Measurements from ENCODE around the gene ZAP70.

ZAP70 gene

GRCh38 chr2:97742381-97742847 lies 29.0 kb downstream of the ZAP70 start:
- Histone ChIP-seq H3K36me3 (ENCODE audit: insufficient read depth, low read length) (no peaks in the 10 kb centered on the region), H3K27ac (ENCODE audit: low read depth, low read length) (no peak overlapping the region), H3K4me3 (ENCODE audit: low read depth, low read length) (no peak overlapping the region)

GRCh38 chr2:97743913-97744312 lies 30.5 kb downstream of the ZAP70 start:
- no peak overlapping the region for H3K4me3 ChIP-seq (ENCODE audit: low read depth, low read length)
- H3K79me2 ChIP-seq (ENCODE audit: control insufficient read depth, insufficient read depth, low read length, unreplicated experiment): no peaks in the 10 kb centered on the region
- no peak overlapping the region for H2AFZ ChIP-seq (ENCODE audit: low read length, unreplicated experiment)
- no peaks in the 10 kb centered on the region for H3K27me3 ChIP-seq (ENCODE audit: insufficient read depth, low read length)
- no peaks in the 10 kb centered on the region for H3K36me3 ChIP-seq (ENCODE audit: insufficient read depth, low read length)
- H3K27ac ChIP-seq (ENCODE audit: low read depth, low read length): no peak overlapping the region
- H3K4me1 ChIP-seq (ENCODE audit: control insufficient read depth, insufficient read depth, low read length, unreplicated experiment): peaks cover 15% of the 10 kb centered on the region

More at GRCh38 chr2:97742381-97742847, 29.0 kb downstream of the ZAP70 start:
- Histone ChIP-seq H3K79me2 (ENCODE audit: control insufficient read depth, insufficient read depth, low read length, unreplicated experiment) (no peaks in the 10 kb centered on the region), H3K4me1 (ENCODE audit: control insufficient read depth, insufficient read depth, low read length, unreplicated experiment) (peaks cover 15% of the 10 kb centered on the region), H3K27me3 (ENCODE audit: insufficient read depth, low read length) (no peaks in the 10 kb centered on the region), H2AFZ (ENCODE audit: low read length, unreplicated experiment) (no peak overlapping the region)

- Histone ChIP-seq H3K27ac (ENCODE audit: low read depth, low read length) (no peak overlapping the region), H3K27me3 (ENCODE audit: insufficient read depth, low read length) (no peaks in the 10 kb centered on the region), H3K36me3 (ENCODE audit: insufficient read depth, low read length) (no peaks in the 10 kb centered on the region), H3K79me2 (ENCODE audit: control insufficient read depth, insufficient read depth, low read length, unreplicated experiment) (no peaks in the 10 kb centered on the region), H3K4me1 (ENCODE audit: control insufficient read depth, insufficient read depth, low read length, unreplicated experiment) (peaks cover 15% of the 10 kb centered on the region), H3K4me3 (ENCODE audit: low read depth, low read length) (no peak overlapping the region), H2AFZ (ENCODE audit: low read length, unreplicated experiment) (no peak overlapping the region)
Measured at GRCh38 chr2:97745474-97746174, 32.2 kb downstream of the ZAP70 start.

- Histone ChIP-seq H2AFZ (ENCODE audit: low read length, unreplicated experiment) (no peak overlapping the region), H3K27me3 (ENCODE audit: insufficient read depth, low read length) (no peaks in the 10 kb centered on the region), H3K4me1 (ENCODE audit: control insufficient read depth, insufficient read depth, low read length, unreplicated experiment) (peaks cover 14% of the 10 kb centered on the region)
Measured at GRCh38 chr2:97747285-97747684, 33.9 kb downstream of the ZAP70 start.

GRCh38 chr2:97747716-97748115 lies 34.3 kb downstream of the ZAP70 start:
- Histone ChIP-seq H3K4me1 (ENCODE audit: control insufficient read depth, insufficient read depth, low read length, unreplicated experiment) (peaks cover 14% of the 10 kb centered on the region), H2AFZ (ENCODE audit: low read length, unreplicated experiment) (no peak overlapping the region), H3K4me3 (ENCODE audit: low read depth, low read length) (no peak overlapping the region), H3K27ac (ENCODE audit: low read depth, low read length) (no peak overlapping the region), H3K79me2 (ENCODE audit: control insufficient read depth, insufficient read depth, low read length, unreplicated experiment) (no peaks in the 10 kb centered on the region), H3K36me3 (ENCODE audit: insufficient read depth, low read length) (no peaks in the 10 kb centered on the region), H3K27me3 (ENCODE audit: insufficient read depth, low read length) (no peaks in the 10 kb centered on the region)

More at GRCh38 chr2:97747285-97747684, 33.9 kb downstream of the ZAP70 start:
- H3K4me3 ChIP-seq (ENCODE audit: low read depth, low read length): no peak overlapping the region
- no peaks in the 10 kb centered on the region for H3K36me3 ChIP-seq (ENCODE audit: insufficient read depth, low read length)
- H3K27ac ChIP-seq (ENCODE audit: low read depth, low read length): no peak overlapping the region
- no peaks in the 10 kb centered on the region for H3K79me2 ChIP-seq (ENCODE audit: control insufficient read depth, insufficient read depth, low read length, unreplicated experiment)

- no peaks in the 10 kb centered on the region for H3K79me2 ChIP-seq (ENCODE audit: control insufficient read depth, insufficient read depth, low read length, unreplicated experiment)
- H3K36me3 ChIP-seq (ENCODE audit: insufficient read depth, low read length): no peaks in the 10 kb centered on the region
- no peak overlapping the region for H3K27ac ChIP-seq (ENCODE audit: low read depth, low read length)
- H3K4me1 ChIP-seq (ENCODE audit: control insufficient read depth, insufficient read depth, low read length, unreplicated experiment): peaks cover 18% of the 10 kb centered on the region
- no peak overlapping the region for H2AFZ ChIP-seq (ENCODE audit: low read length, unreplicated experiment)
- no peak overlapping the region for H3K4me3 ChIP-seq (ENCODE audit: low read depth, low read length)
- H3K27me3 ChIP-seq (ENCODE audit: insufficient read depth, low read length): no peaks in the 10 kb centered on the region
Measured at GRCh38 chr2:97749581-97749980, 36.2 kb downstream of the ZAP70 start.

GRCh38 chr2:97750017-97750416 lies 36.6 kb downstream of the ZAP70 start:
- Histone ChIP-seq H3K36me3 (ENCODE audit: insufficient read depth, low read length) (no peaks in the 10 kb centered on the region), H3K27ac (ENCODE audit: low read depth, low read length) (no peak overlapping the region), H3K4me1 (ENCODE audit: control insufficient read depth, insufficient read depth, low read length, unreplicated experiment) (peaks cover 18% of the 10 kb centered on the region), H3K27me3 (ENCODE audit: insufficient read depth, low read length) (no peaks in the 10 kb centered on the region), H2AFZ (ENCODE audit: low read length, unreplicated experiment) (no peak overlapping the region), H3K4me3 (ENCODE audit: low read depth, low read length) (no peak overlapping the region), H3K79me2 (ENCODE audit: control insufficient read depth, insufficient read depth, low read length, unreplicated experiment) (no peaks in the 10 kb centered on the region)

- no peak overlapping the region for H3K4me3 ChIP-seq (ENCODE audit: low read depth, low read length)
- no peak overlapping the region for H3K27ac ChIP-seq (ENCODE audit: low read depth, low read length)
- no peaks in the 10 kb centered on the region for H3K79me2 ChIP-seq (ENCODE audit: control insufficient read depth, insufficient read depth, low read length, unreplicated experiment)
- H2AFZ ChIP-seq (ENCODE audit: low read length, unreplicated experiment): no peak overlapping the region
- H3K36me3 ChIP-seq (ENCODE audit: insufficient read depth, low read length): no peaks in the 10 kb centered on the region
- H3K27me3 ChIP-seq (ENCODE audit: insufficient read depth, low read length): no peaks in the 10 kb centered on the region
- H3K4me1 ChIP-seq (ENCODE audit: control insufficient read depth, insufficient read depth, low read length, unreplicated experiment): peaks cover 18% of the 10 kb centered on the region
Measured at GRCh38 chr2:97751752-97752151, 38.4 kb downstream of the ZAP70 start.

- Histone ChIP-seq H3K36me3 (ENCODE audit: insufficient read depth, low read length) (no peaks in the 10 kb centered on the region), H3K27me3 (ENCODE audit: insufficient read depth, low read length) (no peaks in the 10 kb centered on the region), H2AFZ (ENCODE audit: low read length, unreplicated experiment) (no peak overlapping the region), H3K4me3 (ENCODE audit: low read depth, low read length) (no peak overlapping the region), H3K79me2 (ENCODE audit: control insufficient read depth, insufficient read depth, low read length, unreplicated experiment) (no peaks in the 10 kb centered on the region), H3K27ac (ENCODE audit: low read depth, low read length) (peak overlapping the region; percentile 27; the same call in 1 of the 2 replicates), H3K4me1 (ENCODE audit: control insufficient read depth, insufficient read depth, low read length, unreplicated experiment) (peaks cover 18% of the 10 kb centered on the region)
Measured at GRCh38 chr2:97752342-97753334, 39.3 kb downstream of the ZAP70 start.

- Histone ChIP-seq H2AFZ (ENCODE audit: low read length, unreplicated experiment) (no peak overlapping the region), H3K36me3 (ENCODE audit: insufficient read depth, low read length) (no peaks in the 10 kb centered on the region; the same call in 1 of the 2 replicates), H3K27ac (ENCODE audit: low read depth, low read length) (no peak overlapping the region), H3K27me3 (ENCODE audit: insufficient read depth, low read length) (no peaks in the 10 kb centered on the region), H3K4me1 (ENCODE audit: control insufficient read depth, insufficient read depth, low read length, unreplicated experiment) (peaks cover 18% of the 10 kb centered on the region), H3K79me2 (ENCODE audit: control insufficient read depth, insufficient read depth, low read length, unreplicated experiment) (no peaks in the 10 kb centered on the region), H3K4me3 (ENCODE audit: low read depth, low read length) (no peak overlapping the region)
Measured at GRCh38 chr2:97754690-97755346, 41.4 kb downstream of the ZAP70 start.

Data from ACC112 (cell line).